Fibroblast of the aortic adventitia (primary cell): ENCODE measurements around the gene CYP2W1. TPM values are rescaled to one million over a fixed set of nuclear protein-coding genes. Genes with fewer than 3 reads are reported as not detected.
"Not testable (repeated sequence)": the region's sequence is repeated elsewhere in the genome, so short reads cannot be mapped to it uniquely, and the experiment has no call there.

Source experiments
- DNase-seq: peaks from one replicate; pipeline ENCODE4 v3.0.0-alpha.2; 2010; ENCODE audit warnings: low read depth
- H3K4me3 ChIP-seq: 2 replicates; pipeline ENCODE4 v1.5.1; 2011; ENCODE audit warnings: low read depth, mild to moderate bottlenecking, control low read depth, low read length, moderate library complexity
- total RNA-seq: library from RNA; depleted of rRNA; stranded (reverse); fragments of >200 nt; gene quantifications from 2 replicates; pipeline ENCODE4 v1.2.3, GENCODE V29; 2012; ENCODE audit warnings: low replicate concordance
- TF ChIP-seq, protein P1 (sequence below): IDR thresholded peaks from 2 replicates; pipeline ENCODE4 v1.5.1; 2011; ENCODE audit warnings: mild to moderate bottlenecking, low read length, control low read depth, inconsistent platforms; ENCODE audit not compliant: insufficient read depth

Gene CYP2W1
- total RNA-seq, 1 donor: not detected

DNA sequence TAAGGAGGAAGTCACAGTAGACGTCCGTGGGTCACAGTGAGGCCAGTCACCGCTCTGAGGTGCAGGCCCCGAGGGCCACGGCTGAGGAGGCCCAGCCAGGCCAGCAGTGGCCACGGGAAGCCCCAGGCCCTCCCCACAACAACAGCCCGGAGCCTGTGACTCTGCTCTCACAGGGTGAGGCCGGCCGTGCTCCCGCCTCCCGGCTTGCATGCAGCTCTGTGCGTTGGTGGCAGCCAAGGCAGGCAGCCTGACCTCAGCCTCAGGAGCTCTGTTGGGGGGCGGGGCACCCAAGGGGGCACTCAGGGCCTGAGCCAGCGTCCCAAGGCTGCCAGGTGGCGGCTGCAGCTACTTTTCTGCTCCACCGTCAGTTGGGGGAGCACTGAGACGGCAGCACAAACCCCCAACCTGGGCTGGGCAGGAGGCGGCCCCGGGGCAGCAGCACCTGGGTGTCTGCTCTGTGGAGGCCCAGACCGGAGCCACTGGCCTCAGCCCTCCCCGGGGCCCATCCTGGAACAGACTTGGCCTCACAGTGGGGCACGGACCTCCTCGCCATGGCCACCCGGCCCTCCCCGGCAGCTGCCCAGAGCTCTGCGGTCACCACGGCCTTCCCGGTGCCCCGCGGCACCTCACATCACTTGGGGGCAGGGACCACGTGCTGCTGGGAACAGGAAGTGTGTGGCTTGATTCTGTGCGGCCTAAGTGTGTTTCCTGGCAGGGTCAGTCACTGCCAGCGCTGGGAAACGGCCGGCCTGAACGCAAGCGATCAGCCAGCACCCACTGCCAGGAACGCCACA is 13.3 kb downstream of the CYP2W1 start:
- H3K4me3 ChIP-seq: no peak overlapping the region
- TF ChIP-seq, protein P1, sequence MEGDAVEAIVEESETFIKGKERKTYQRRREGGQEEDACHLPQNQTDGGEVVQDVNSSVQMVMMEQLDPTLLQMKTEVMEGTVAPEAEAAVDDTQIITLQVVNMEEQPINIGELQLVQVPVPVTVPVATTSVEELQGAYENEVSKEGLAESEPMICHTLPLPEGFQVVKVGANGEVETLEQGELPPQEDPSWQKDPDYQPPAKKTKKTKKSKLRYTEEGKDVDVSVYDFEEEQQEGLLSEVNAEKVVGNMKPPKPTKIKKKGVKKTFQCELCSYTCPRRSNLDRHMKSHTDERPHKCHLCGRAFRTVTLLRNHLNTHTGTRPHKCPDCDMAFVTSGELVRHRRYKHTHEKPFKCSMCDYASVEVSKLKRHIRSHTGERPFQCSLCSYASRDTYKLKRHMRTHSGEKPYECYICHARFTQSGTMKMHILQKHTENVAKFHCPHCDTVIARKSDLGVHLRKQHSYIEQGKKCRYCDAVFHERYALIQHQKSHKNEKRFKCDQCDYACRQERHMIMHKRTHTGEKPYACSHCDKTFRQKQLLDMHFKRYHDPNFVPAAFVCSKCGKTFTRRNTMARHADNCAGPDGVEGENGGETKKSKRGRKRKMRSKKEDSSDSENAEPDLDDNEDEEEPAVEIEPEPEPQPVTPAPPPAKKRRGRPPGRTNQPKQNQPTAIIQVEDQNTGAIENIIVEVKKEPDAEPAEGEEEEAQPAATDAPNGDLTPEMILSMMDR: no peak
- no peak for DNase-seq

DNA sequence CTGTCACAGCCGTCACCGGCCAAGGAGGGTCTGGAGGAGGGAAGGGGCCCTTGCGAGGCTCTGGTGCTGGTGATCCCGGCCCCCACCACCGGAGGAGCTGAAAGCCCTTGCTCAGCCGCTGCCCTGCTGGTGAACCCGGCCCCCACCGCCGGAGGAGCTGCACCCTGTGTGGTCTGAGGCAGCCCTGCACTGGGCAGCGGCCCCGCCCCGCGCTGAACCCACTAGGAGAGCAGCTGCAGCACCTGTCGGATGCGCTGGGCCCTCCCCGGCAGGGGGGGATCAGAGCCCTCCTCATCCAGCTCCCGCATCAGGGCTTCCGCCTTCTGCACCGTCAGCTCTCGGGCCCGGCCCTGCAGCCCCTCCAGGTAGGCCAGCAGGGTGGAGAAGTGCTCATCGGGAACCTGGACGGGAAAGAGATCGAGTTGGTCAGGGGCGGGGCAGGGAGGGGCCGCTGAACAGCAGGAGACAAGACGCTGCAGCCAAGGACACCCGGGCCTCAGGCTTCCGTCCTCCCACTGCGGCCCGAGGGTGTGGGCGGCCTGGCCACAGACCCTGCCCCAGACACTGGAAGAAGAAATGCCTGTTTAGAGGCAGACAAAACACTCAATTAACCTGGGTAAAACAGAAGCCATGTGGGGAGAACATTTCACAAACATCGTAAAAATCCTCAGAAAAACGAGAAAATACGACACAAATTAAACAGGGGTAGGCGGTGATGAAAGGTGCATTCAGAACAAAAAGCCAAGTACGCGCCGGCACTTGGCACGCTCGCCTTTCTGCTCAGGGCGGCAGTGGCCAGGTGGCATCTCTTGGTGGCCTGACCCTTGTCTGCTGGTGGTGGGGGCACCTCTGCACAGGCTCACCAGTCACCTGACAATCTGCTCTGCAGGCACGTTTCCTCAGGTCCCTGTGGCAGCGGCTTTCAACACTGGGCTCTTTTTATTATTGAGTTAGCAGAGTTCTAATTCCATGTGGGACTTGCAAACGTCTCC is 14.7 kb downstream of the CYP2W1 start:
- no peak overlapping the region for H3K4me3 ChIP-seq
- TF ChIP-seq, protein P1: no peak
- no peak for DNase-seq

DNA sequence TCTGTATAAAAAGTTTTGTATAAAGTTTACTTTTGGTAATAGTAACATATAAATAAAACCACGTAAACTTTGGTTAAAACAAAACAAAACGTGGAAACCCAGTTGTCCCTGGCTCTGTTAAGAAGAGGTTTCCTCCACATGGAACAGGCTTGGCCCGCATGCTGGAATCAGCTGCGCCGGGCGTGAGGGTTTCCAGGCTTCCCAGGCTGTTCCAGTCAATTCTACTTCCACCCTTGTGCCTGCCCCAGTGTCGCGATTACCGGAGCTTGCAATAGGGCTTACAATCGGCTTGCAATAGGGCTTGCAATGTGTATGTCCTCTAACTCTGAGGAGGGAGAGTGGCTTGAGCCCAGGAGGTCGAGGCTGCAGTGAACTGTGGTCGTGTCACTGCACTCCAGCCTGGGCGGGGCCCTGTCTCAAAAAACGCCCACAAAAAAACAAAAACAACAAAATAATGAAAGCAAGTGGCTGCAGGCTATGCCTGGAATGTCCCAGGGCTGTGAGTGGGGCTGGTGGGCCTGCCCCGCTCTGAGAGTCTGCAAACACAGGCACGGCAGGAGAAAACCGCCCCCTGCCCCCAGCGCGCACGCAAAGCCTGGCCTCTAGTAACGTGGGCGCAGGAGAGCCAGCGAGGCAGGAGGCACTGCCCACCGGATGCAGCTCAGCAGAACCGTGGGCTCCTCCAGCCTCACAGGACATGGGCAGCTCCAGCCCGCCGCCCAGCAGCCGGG is 16.3 kb downstream of the CYP2W1 start:
- TF ChIP-seq, protein P1: no peak
- no peak overlapping the region for H3K4me3 ChIP-seq
- no peak for DNase-seq

DNA sequence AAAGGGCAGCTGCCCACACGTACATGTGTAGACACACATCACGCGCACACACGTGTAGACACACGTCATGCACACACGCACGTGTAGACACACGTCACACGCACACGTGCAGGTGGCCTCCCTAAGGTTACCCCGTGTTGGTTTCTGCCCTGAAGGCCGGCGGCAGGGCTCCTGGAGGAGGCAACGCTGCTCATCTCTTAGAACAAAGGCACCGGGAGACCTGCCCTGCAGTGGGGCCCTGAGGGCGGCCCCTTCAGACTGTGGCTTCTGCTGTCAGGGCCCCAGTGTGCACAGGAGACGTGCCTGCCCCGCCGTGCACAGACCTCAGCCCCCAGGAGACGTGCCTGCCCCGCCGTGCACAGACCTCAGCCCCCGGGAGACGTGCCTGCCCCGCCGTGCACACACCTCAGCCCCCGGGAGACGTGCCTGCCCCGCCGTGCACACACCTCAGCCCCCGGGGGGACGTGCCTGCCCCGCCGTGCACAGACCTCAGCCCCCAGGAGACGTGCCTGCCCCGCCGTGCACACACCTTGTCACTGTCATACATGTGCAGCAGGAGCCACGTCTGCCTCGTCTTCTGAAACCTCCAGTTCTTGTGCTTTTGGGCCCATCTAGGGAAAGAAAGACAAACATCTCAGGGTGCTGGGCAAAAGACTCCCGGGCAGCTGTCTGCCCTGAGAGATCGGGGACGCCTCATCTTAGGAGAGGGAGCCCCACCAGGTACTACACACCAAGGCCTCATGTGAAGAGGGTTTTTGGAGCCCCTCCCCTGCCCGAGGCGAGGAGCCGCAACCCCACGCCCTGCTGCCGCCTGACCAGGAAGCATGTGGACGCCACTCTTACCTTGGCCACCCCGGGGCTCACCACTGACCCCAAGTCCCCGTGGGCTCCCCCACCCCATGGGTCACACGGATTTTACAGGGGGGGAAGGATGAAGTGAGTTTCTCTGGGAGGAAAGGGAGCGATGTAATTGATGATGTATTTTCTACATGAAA is 17.3 kb downstream of the CYP2W1 start:
- no peak overlapping the region for H3K4me3 ChIP-seq
- no peak for DNase-seq
- TF ChIP-seq, protein P1: no peak

DNA sequence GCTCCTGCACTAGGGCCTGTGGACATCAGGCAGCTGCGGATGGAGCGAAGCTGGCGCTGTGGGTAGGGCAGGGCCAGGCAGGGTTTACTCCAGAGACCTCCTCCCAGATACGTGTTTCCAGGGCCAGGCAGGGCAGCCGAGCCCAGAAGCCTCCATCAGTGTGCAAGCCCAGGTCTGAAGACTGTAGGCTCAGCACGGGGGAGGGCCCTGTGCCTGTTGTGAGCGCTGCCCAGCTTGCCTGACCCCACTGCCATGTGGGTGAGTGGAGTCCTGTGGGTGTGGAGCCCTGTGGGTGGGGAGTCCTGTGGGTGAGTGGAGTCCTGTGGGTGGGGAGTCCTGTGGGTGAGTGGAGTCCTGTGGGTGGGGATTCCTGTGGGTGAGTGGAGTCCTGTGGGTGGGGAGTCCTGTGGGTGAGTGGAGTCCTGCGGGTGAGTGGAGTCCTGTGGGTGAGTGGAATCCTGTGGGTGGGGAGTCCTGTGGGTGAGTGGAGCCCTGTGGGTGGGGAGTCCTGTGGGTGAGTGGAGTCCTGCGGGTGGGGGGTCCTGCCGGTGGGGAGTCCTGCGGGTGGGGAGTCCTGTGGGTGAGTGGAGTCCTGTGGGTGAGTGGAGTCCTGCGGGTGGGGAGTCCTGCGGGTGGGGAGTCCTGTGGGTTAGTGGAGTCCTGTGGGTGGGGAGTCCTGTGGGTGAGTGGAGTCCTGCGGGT is 18.2 kb downstream of the CYP2W1 start:
- DNase-seq: not testable (repeated sequence)

DNA sequence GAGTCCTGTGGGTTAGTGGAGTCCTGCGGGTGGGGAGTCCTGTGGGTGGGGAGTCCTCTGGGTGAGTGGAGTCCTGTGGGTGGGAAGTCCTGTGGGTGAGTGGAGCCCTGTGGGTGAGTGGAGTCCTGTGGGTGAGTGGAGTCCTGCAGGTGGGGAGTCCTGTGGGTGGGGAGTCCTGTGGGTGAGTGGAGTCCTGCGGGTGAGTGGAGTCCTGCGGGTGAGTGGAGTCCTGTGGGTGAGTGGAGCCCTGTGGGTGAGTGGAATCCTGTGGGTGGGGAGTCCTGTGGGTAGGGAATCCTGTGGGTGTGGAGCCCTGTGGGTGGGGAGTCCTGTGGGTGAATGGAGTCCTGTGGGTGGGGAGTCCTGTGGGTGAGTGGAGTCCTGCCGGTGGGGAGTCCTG is 19.0 kb downstream of the CYP2W1 start:
- not testable (repeated sequence) for DNase-seq, H3K4me3 ChIP-seq

More for the DNA sequence above, 18.2 kb downstream of the CYP2W1 start:
- H3K4me3 ChIP-seq: not testable (repeated sequence)

DNA sequence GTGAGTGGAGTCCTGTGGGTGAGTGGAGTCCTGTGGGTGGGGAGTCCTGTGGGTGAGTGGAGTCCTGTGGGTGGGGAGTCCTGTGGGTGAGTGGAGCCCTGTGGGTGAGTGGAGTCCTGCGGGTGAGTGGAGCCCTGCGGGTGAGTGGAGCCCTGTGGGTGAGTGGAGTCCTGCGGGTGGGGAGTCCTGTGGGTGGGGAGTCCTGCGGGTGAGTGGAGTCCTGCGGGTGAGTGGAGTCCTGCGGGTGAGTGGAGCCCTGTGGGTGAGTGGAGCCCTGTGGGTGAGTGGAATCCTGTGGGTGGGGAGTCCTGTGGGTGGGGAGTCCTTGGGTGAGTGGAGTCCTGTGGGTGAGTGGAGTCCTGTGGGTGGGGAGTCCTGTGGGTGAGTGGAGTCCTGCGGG is 19.5 kb downstream of the CYP2W1 start:
- DNase-seq, H3K4me3 ChIP-seq: not testable (repeated sequence)
